KOPT-K1 (cell line): ENCODE results near the gene SCYGR2.

ENCODE experiments used
- H3K27ac ChIP-seq: fragments of 200-600 bp; sonication (generic); 2 replicates; pipeline ENCODE4 v1.5.1; 2016; ENCODE audit warnings: antibody characterized with exemption, mild to moderate bottlenecking, low read depth, low read length; ENCODE audit not compliant: poor library complexity, severe bottlenecking
- H3K36me3 ChIP-seq: fragments of 200-600 bp; sonication (generic); 2 replicates; pipeline ENCODE4 v1.5.1; 2017; ENCODE audit warnings: antibody characterized with exemption, mild to moderate bottlenecking, low read length, moderate library complexity; ENCODE audit not compliant: insufficient read depth
- H3K9me3 ChIP-seq: fragments of 200-600 bp; sonication (generic); 2 replicates; pipeline ENCODE4 v1.5.1; 2017; ENCODE audit warnings: antibody characterized with exemption, low read length, mild to moderate bottlenecking; ENCODE audit not compliant: insufficient read depth, poor library complexity, severe bottlenecking

SCYGR2 gene

DNA sequence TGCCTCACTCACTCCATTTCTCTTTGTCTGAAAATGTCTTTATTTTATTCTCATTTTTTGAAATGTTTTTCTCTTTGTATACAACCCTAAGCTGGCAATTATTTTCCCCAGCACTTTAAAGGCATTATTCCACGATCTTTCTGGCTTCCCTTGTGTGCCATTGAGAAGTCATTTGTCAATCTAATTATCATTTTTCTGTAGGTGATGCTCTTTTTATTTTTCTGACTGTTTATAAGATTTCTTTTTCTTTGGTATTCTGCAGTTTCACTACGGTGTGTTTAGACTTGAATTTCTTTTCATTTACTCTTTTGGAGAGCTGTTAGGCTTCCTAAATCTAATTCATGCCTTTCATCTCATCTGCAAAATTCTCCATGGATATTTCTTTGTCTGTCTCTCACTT is 26.7 kb downstream of the SCYGR2 start:
- Histone ChIP-seq H3K36me3 (no peaks in the 10 kb centered on the region), H3K27ac (no peak overlapping the region), H3K9me3 (no peaks in the 10 kb centered on the region)

DNA sequence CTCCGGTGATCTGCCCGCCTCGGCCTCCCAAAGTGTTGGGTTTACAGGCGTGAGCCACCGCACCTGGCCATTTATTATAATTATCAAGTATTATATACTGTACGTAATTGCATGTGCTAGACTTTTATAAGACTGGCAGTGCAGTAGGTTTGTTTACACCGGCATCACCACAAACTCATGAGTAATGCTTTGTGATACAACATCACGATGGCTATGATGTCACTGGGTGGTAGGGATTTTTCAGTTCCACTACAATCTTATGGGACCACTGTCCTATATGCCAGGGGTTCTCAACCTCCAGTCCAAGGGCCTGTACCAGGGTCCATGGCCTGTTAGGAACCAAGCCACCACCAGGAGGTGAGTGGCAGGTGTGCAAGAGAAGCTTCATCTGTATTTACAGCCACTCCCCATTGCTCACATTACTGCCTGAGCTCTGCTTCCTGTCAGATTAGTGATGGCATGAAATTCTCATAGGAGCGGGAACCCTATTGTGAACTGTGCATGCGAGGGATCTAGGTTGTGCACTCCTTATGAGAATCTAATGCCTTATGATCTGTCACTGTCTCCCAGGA is 28.0 kb downstream of the SCYGR2 start:
- H3K36me3 ChIP-seq: no peaks in the 10 kb centered on the region
- no peak overlapping the region for H3K27ac ChIP-seq
- H3K9me3 ChIP-seq: no peaks in the 10 kb centered on the region

DNA sequence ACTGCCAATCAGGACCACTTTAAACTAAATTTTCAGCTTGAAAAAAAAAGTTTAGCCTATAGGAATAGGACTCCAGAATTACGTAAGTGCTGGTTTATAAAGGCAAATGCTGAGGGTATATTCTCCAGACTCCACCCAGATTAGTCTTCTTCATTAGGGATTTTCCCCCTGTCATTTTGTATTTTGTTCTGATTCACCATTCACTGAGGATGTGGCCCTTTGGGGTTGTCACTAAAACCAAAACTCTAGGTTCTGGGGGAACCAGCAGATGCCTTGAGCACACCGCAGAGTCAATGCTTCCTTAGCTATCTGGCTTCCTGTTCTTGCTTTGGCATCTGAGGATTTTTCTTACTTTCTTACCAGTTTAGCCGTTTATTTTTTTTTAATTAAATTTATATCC is 29.1 kb downstream of the SCYGR2 start:
- H3K27ac ChIP-seq: no peak overlapping the region
- no peaks in the 10 kb centered on the region for H3K9me3 ChIP-seq
- H3K36me3 ChIP-seq: no peaks in the 10 kb centered on the region

DNA sequence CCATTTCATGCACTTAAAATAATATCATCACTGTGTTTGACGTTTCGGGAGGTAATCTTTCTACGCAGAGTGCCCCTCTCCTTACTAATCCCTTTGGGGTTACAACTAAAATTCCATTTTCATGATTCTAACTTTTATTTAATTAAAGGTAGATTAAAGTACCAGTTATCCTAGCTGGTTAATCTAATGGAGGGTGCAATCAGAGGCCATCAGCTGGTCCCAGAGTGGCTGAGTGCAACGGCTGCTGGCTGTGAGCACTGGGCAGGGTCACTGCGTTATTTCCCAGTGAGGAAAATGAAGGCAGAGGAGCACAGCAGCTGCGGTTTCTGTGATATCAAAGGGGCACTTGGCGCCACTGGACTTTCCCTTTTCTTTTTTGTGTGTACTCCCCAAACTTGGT is 30.7 kb downstream of the SCYGR2 start:
- Histone ChIP-seq H3K36me3 (no peaks in the 10 kb centered on the region), H3K9me3 (no peaks in the 10 kb centered on the region), H3K27ac (no peak overlapping the region)

DNA sequence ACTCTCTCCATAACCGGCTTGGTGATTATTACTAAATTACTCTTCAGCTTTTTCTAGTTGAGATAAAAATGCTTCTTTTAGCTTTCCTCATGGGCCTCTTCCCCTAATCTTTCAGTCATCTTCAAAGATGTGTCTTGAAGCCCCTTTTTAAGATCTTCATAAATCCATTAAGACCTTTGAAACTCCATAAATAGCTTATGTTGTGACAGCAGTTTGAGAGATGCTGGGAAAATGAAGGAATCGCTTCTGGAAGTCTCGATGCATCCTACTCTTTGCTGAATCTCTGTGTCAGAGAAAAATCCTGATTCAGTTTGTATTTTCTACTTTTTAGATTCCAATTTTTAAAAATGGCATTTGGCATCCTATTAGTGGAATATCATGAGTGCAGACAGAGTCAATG is 31.6 kb downstream of the SCYGR2 start:
- Histone ChIP-seq H3K36me3 (no peaks in the 10 kb centered on the region), H3K27ac (no peak overlapping the region), H3K9me3 (no peaks in the 10 kb centered on the region)

DNA sequence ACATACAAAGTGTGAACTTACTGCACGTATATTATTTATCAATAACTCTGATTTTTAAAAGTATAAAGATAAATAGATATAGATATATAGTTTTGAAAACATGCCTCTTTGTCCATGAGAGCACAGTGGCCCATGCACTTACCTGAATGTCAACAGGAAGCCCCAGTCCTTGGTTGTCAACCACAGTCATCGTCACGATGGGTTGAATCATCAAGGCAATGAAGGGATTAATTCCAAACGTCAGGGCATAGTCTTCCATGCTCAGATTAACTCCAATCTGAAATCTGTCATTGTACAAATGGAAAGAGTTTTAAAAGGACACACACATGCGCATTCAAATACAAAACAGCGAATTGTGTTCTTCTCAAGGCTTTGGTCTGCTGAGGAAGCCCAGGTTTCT is 34.1 kb downstream of the SCYGR2 start:
- no peak overlapping the region for H3K27ac ChIP-seq
- no peaks in the 10 kb centered on the region for H3K9me3 ChIP-seq
- H3K36me3 ChIP-seq: no peaks in the 10 kb centered on the region

DNA sequence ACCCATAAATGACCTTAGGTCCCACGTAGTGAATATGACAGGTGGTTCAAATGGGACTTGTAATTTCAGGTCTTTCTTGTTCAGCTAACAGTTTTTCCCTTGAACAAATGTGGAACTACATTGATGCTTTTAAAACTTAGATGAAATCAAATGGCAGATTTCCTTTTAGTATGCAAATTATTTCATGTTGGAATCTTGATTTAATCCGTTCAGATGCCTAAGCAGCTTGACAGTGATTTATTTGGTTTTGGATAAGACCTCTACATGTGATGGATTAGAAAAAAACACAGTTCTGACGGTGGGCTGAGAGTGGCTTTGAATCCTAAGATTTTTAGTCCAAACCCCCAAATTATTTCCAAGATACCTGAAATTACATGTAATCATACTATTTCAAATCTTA is 35.5 kb downstream of the SCYGR2 start:
- Histone ChIP-seq H3K9me3 (no peaks in the 10 kb centered on the region), H3K36me3 (no peaks in the 10 kb centered on the region), H3K27ac (no peak overlapping the region)

DNA sequence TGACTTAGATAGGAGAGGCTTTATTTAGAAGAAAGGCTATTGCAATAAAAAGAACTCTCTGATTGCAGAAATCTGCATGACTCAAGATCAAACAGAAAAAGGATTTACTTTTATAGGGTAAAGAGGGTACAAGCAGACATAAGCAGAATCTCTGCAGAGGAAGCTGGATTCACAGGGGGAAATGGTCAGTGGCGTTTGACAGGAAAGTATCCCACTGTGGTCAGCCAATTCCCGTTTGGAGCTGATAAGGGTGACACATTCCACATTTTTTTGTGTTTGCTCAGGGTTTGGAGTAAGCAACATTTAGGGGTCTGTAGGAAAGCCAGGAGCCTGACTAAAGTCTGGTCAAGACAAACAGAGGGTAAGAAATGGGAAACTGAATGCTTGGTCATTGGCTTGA is 44.0 kb downstream of the SCYGR2 start:
- Histone ChIP-seq H3K36me3 (no peaks in the 10 kb centered on the region), H3K9me3 (no peaks in the 10 kb centered on the region), H3K27ac (no peak overlapping the region)

DNA sequence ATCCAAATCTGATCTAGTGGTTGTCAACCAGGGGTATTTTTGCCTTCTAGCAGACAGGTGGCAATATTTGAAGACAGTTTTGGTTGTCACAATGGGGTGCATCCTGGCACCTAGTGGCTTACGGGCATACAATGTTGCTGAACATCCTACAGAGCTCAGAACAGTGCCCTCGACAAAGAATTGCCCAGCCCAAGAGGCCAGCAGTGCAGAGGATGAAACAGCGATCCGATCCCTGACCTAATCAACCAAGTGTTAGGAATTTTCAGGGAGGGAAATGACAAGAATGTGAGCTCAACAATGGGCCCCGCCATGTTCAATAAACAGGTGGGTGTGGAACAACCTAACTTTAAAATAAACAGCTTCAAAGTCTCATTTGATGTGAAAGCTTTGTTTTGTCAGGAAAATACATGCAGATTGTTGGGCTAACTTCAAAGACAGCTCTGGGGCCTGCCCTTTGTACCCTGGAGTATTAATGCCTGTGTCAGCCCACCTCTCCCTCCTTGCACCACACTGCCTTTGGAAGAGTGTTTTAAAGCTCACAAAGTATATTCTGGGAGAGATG is 45.4 kb downstream of the SCYGR2 start:
- Histone ChIP-seq H3K27ac (no peak overlapping the region), H3K36me3 (no peaks in the 10 kb centered on the region), H3K9me3 (no peaks in the 10 kb centered on the region)
